ENCODE measurements around the gene DOCK2. TPM values are rescaled to one million over a fixed set of nuclear protein-coding genes. Genes with fewer than 3 reads are reported as not detected.

The DOCK2 gene
- total RNA-seq, 2 experiments from 2014 or later = 192 to 203 TPM

DNA sequence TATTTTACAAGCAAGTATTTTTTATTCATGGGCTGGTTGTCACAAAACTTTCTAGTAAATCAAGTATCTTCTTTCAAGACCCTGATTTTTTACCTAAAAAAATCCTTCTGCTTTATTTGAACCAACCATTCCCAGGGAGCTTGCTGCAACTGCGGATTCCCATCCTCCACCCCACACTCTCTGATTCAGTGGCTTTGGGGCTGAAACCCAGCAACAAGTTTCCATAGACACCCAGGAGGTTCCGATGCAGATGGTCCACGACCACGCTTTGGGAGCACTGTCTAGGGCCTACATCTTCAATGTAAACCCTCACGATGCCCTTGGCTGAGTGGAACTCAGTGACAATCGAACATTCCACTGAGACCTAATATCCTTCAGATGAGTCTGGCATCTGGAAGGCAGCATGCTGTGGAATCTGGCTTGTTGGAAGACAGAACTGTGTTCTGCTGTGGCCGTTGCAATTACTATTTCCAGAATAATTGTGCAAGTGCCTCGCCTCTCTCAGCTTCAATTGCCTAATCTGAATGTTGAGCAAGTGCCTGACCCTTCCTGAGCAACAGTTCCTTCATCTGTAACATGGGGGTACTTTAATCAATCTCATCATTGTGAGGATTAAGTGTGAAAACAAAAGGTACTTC lies 238.1 kb downstream of the DOCK2 start:
- no peak overlapping the region for H3K27ac Mint-ChIP-seq
- H3K36me3 Mint-ChIP-seq (ENCODE audit: low read depth) = peaks cover 11% of the 10 kb centered on the region
- H3K4me3 Mint-ChIP-seq = no peak overlapping the region
- intact Hi-C loops (cut with micrococcal nuclease) = no loop called here
- H3K4me1 Mint-ChIP-seq (ENCODE audit: low read depth) = peaks cover 5% of the 10 kb centered on the region
- CTCF ChIA-PET = no interaction called here
- no peaks in the 10 kb centered on the region for H3K27me3 Mint-ChIP-seq (ENCODE audit: low read depth)
- no peaks in the 10 kb centered on the region for H3K9me3 Mint-ChIP-seq
- DNase-seq = no peak

DNA sequence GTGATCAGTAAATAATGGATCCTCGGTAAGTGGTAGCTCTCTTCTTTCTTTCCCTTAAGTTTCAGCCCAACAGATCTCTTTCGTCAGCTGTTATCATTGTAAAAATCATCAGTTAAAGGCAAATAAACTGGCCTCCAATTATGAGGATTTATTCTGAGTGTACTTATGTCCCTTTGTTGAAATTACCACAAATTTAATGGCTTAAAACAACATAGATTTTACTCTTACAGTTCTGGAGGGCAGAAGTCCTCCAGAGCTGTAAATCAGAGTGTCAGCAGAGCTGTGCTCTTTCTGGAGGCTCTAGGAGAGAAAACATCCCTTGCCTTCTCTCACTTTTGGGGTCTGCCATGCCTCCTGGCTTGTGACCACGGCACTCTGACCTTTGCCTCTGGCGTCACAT lies 238.7 kb downstream of the DOCK2 start:
- no peaks in the 10 kb centered on the region for H3K27me3 Mint-ChIP-seq (ENCODE audit: low read depth)
- no peaks in the 10 kb centered on the region for H3K9me3 Mint-ChIP-seq
- CTCF ChIA-PET = no interaction called here
- H3K27ac Mint-ChIP-seq = no peak overlapping the region
- intact Hi-C loops (cut with micrococcal nuclease) = no loop called here
- no peak overlapping the region for H3K4me3 Mint-ChIP-seq
- no peak for DNase-seq
- H3K4me1 Mint-ChIP-seq (ENCODE audit: low read depth) = peaks cover 5% of the 10 kb centered on the region
- H3K36me3 Mint-ChIP-seq (ENCODE audit: low read depth) = peaks cover 11% of the 10 kb centered on the region

DNA sequence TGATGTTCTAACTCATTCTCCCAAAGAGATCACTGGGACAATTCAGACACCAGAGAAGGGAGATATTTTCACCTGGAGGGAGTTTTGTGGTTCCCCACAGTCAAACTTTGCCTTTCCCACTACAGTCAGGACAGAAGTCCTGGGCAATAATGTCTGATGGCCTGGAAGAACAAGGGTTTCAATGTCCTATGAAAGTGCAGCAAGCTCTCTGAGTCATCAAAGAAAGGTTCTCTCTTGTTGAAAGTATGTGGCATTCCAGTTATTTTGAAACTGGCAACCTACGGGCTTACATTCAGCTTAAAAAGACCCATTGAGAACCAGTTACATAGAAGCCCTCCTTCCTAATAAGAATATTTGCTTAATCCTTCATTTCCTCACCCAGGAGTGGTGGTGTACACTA lies 239.3 kb downstream of the DOCK2 start:
- intact Hi-C loops (cut with micrococcal nuclease) = no loop called here
- Mint-ChIP-seq H3K4me1 (ENCODE audit: low read depth) (peaks cover 5% of the 10 kb centered on the region), H3K27me3 (ENCODE audit: low read depth) (no peaks in the 10 kb centered on the region), H3K36me3 (ENCODE audit: low read depth) (peaks cover 11% of the 10 kb centered on the region), H3K9me3 (no peaks in the 10 kb centered on the region), H3K27ac (no peak overlapping the region), H3K4me3 (no peak overlapping the region)
- DNase-seq = no peak
- CTCF ChIA-PET = no interaction called here

DNA sequence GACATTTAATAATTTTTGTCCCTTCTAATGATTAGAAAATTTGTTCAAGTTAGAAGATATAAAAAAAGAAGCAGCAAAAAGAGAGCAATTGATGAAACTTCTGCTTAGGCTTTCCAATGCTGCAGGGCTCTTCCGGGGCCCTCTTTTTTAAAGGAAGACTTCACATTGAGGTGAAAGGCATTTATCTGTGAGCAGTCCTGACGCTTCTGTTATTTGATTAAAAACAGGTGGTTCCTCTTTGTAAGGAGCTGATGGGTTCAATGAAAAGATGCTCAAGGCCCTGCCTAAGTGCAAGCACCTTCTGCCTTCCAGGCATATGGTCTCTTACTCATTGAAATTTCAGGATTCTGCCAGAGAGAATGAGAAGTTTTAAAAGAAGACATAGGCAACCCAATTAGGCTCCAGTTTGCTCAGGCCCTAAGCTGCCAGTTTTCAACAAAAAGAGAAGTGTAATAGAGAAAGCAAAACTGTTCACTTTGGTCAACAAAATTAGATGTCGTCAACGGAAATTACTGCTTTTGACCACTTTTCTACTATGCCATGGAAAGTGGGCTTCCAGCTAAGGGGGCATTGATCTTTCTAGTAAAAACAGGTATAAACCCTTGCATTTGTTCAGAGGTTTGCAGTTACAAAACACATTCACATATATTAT lies 243.1 kb downstream of the DOCK2 start:
- Mint-ChIP-seq H3K4me3 (no peak overlapping the region), H3K4me1 (ENCODE audit: low read depth) (peaks cover 5% of the 10 kb centered on the region), H3K9me3 (no peaks in the 10 kb centered on the region), H3K27ac (no peak overlapping the region), H3K36me3 (ENCODE audit: low read depth) (peaks cover 20% of the 10 kb centered on the region), H3K27me3 (ENCODE audit: low read depth) (no peaks in the 10 kb centered on the region)
- no peak for DNase-seq
- CTCF ChIA-PET = no interaction called here
- intact Hi-C loops (cut with micrococcal nuclease) = no loop called here

DNA sequence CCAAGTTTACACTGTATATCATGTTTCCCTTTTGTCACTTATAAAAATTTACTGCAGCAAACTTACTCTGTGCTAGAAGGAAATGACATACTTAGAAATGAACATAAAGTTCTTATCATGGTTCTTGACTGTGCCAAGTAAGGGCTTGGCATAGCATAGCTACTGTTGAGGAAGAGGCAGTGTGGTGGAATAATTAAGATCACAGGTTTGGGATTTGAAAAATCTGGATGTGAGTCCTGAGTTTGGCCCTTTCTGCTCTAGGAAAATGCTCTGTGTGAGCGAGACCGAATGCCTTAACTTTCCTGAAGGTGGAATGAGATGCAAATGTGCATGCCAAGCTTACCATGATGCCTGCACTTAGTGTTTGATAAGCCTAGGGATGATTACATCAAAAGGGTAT lies 243.7 kb downstream of the DOCK2 start:
- CTCF ChIA-PET = no interaction called here
- Mint-ChIP-seq H3K27me3 (ENCODE audit: low read depth) (no peaks in the 10 kb centered on the region), H3K4me1 (ENCODE audit: low read depth) (peaks cover 5% of the 10 kb centered on the region), H3K36me3 (ENCODE audit: low read depth) (peaks cover 20% of the 10 kb centered on the region), H3K4me3 (no peak overlapping the region), H3K27ac (no peak overlapping the region), H3K9me3 (no peaks in the 10 kb centered on the region)
- no peak for DNase-seq
- intact Hi-C loops (cut with micrococcal nuclease) = no loop called here

DNA sequence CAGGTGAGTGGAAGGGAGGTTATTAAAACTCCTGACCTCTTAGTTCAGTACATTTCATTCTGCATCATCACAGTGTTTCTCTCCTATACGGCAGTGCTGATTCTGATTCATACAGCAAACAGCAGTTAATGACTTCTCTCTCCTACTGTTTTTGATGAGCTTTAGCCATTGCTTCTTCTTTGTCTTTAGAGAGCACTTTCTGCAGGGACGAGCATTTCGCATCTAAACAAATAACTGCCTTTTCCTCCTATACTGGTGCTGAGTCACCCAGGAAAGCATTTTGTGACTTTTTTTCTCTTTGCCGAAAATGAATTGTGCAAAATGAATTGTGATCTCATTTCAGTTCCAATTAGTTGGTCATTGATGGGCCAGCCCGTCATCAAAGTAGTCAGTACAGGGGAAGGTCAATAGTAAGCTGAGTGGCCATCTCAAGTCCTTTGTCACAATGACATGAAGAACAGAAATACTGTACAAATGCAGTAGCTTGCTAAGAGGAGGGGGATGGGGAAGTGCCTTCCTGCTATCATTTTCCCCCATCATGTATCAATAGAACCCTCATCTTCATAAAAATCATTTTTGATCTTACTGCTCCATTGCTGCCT lies 244.7 kb downstream of the DOCK2 start:
- Mint-ChIP-seq H3K4me1 (ENCODE audit: low read depth) (no peaks in the 10 kb centered on the region), H3K4me3 (no peak overlapping the region), H3K27ac (no peak overlapping the region), H3K36me3 (ENCODE audit: low read depth) (peaks cover 20% of the 10 kb centered on the region), H3K9me3 (no peaks in the 10 kb centered on the region), H3K27me3 (ENCODE audit: low read depth) (no peaks in the 10 kb centered on the region)
- intact Hi-C loops (cut with micrococcal nuclease) = no loop called here
- DNase-seq = no peak
- CTCF ChIA-PET = no interaction called here

DNA sequence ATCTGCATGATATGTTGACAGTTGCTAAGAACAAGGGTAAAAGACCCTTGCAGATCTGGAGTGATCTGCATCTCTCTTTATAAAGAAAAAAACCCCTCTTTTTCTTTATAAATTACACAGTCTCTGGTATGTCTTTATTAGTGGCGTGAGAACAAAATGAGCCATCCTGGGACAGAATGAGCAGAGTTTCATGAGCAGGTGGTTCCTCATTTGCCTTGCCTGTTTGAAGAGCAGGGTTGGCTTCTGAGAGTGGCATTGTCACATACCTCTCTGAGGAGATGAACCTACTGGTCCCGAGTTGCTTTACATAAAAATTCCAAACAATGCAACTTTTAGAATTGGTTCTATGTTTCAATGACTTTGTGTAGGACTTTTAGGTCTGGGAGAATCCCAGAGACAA lies 249.0 kb downstream of the DOCK2 start:
- Mint-ChIP-seq H3K27me3 (ENCODE audit: low read depth) (no peaks in the 10 kb centered on the region), H3K9me3 (no peaks in the 10 kb centered on the region), H3K4me1 (ENCODE audit: low read depth) (no peaks in the 10 kb centered on the region), H3K36me3 (ENCODE audit: low read depth) (peaks cover 13% of the 10 kb centered on the region), H3K4me3 (no peak overlapping the region), H3K27ac (no peak overlapping the region)
- intact Hi-C loops (cut with micrococcal nuclease) = no loop called here
- CTCF ChIA-PET = no interaction called here
- DNase-seq = no peak

DNA sequence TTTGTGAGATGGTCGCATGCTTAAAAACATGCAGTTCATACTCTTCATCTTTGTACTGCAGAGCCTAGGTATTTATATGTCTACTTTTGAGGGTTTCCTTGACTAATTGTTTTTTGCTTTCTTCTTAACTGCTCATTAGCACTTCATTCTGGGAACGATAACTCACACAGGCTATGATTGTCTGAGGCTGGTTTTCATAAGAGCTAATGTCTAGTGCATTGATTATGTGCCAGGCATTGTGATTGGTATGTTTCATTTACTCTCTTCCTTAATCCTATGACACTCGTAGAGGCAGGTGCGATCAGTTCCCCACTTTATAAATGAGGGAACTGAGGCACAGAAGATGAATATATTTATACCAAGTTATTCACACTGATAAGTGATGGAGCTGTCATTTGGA lies 249.6 kb downstream of the DOCK2 start:
- CTCF ChIA-PET = no interaction called here
- Mint-ChIP-seq H3K4me1 (ENCODE audit: low read depth) (no peaks in the 10 kb centered on the region), H3K4me3 (no peak overlapping the region), H3K27me3 (ENCODE audit: low read depth) (no peaks in the 10 kb centered on the region), H3K36me3 (ENCODE audit: low read depth) (peaks cover 13% of the 10 kb centered on the region), H3K9me3 (no peaks in the 10 kb centered on the region), H3K27ac (no peak overlapping the region)
- no peak for DNase-seq
- intact Hi-C loops (cut with micrococcal nuclease) = no loop called here

DNA sequence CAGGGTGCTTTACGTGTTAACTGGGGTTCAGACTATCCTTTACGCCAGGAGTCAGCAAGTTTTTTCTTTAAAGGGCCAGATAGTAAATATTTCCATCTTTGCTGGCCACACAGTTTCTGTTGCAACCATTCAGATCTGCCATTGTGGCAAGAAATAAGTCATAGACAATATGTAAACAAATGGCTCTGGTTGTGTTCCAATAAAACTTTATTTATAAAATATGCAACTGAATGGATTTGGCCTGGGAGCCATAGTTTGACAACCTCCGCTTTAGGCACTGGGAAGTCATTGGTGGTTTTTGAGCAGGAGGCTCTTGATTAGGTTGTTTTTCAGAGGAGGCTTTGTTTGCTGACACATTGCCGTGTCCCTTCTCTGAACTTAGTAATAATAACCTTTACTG lies 252.5 kb downstream of the DOCK2 start:
- CTCF ChIA-PET = no interaction called here
- Mint-ChIP-seq H3K9me3 (no peaks in the 10 kb centered on the region), H3K4me3 (no peak overlapping the region)

DNA sequence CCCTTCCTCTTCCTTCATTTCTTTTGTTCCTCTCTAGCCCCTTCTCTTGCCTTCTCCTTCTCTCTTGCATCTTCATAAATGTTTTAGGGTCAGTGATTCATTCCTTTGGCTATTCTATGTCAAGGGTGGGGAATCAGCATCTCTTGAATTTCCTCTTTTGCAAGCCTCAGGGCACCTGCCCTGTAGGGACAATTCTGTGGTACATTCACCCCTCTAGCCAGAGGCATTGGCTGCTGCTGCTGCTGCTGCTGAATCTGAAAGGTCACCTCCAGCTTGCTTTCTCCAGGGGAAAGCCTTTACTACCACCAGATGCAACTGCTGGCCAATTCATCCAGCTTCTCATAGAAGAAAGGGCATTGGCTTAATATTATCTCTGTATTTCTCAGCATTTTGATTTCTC lies 255.9 kb downstream of the DOCK2 start:
- Mint-ChIP-seq H3K4me1 (ENCODE audit: low read depth) (peaks cover 3% of the 10 kb centered on the region), H3K9me3 (no peaks in the 10 kb centered on the region), H3K36me3 (ENCODE audit: low read depth) (peaks cover 9% of the 10 kb centered on the region), H3K27ac (no peak overlapping the region), H3K4me3 (no peak overlapping the region), H3K27me3 (ENCODE audit: low read depth) (no peaks in the 10 kb centered on the region)
- intact Hi-C loops (cut with micrococcal nuclease) = no loop called here
- no peak for DNase-seq
- CTCF ChIA-PET = interaction anchor here (0.6 kb wide), 1 partner anchor 10 kb away, joined by 4 read pairs; no protein-coding TSS in a partner anchor

More for the DNA sequence above, 252.5 kb downstream of the DOCK2 start:
- no peaks in the 10 kb centered on the region for H3K27me3 Mint-ChIP-seq (ENCODE audit: low read depth)
- no peak for DNase-seq
- peaks cover 6% of the 10 kb centered on the region for H3K36me3 Mint-ChIP-seq (ENCODE audit: low read depth)
- intact Hi-C loops (cut with micrococcal nuclease) = no loop called here
- H3K27ac Mint-ChIP-seq = no peak overlapping the region
- no peaks in the 10 kb centered on the region for H3K4me1 Mint-ChIP-seq (ENCODE audit: low read depth)

DNA sequence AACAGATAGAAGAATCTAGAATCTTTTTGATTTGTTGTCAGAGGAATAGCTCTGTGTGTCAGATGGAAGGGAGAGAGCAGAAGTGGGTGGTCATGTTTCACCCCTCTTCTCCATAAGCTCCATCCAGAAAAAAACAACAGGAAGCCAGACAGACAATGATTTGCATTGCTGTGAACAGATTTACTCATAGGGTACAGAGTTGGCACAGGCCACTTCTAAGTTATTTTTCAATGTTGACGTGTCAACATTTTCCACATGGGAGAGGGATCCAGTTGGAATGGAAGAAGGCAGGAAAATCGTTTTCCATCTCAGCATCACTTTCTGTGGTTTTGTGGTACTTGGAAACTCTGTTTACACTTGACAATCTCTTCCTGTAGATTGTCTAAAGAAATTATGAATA lies 256.5 kb downstream of the DOCK2 start:
- Mint-ChIP-seq H3K36me3 (ENCODE audit: low read depth) (peaks cover 11% of the 10 kb centered on the region), H3K27me3 (ENCODE audit: low read depth) (no peaks in the 10 kb centered on the region), H3K9me3 (no peaks in the 10 kb centered on the region), H3K27ac (no peak overlapping the region), H3K4me1 (ENCODE audit: low read depth) (peaks cover 3% of the 10 kb centered on the region), H3K4me3 (no peak overlapping the region)
- intact Hi-C loops (cut with micrococcal nuclease) = no loop called here
- CTCF ChIA-PET = interaction anchor here (0.6 kb wide), 1 partner anchor 10 kb away, joined by 4 read pairs; no protein-coding TSS in a partner anchor
- no peak for DNase-seq

DNA sequence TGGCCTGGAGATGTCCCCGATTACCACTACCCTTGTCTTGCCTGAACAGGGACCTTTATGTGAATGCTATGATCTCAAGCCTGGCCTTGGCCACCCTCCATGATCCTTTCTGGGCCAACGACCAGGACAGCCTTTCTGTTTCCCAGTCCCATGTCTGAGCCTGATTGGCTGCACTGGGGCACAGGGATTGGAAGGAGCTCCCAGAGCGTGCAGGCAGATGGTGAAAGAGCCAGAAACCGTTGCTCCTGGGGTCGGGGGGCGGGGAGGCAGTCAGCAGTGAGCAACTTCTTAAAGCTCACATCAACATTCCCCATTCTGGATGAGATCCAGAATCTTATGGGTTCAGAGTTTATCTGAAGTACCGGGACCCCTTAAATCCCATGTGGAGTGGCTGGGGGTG lies 258.9 kb downstream of the DOCK2 start:
- CTCF ChIA-PET = no interaction called here
- H3K36me3 Mint-ChIP-seq (ENCODE audit: low read depth) = peaks cover 13% of the 10 kb centered on the region
- no peak overlapping the region for H3K4me3 Mint-ChIP-seq
- H3K4me1 Mint-ChIP-seq (ENCODE audit: low read depth) = peaks cover 3% of the 10 kb centered on the region
- H3K9me3 Mint-ChIP-seq = no peaks in the 10 kb centered on the region
- no peaks in the 10 kb centered on the region for H3K27me3 Mint-ChIP-seq (ENCODE audit: low read depth)
- no peak overlapping the region for H3K27ac Mint-ChIP-seq
- no peak for DNase-seq
- intact Hi-C loops (cut with micrococcal nuclease) = no loop called here

DNA sequence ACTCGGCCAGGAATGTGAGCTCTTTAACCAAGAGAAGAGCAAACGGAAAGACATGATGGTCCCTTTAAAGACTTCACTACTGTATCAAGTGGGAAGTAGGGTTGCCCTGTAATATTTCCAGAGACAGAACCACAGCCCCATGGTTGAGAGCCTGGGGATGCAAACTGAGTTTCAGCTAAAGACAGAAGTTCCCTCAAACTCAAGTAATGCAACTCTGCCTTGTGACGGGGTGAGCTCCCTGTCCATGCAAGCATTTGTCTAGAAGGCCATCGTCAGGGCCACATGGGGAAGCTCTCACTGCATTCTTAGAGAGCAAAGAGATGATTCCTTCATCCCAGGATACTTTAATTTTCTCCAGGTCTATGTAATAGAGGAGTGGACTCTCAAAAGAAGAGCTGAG lies 260.4 kb downstream of the DOCK2 start:
- no peaks in the 10 kb centered on the region for H3K9me3 Mint-ChIP-seq
- CTCF ChIA-PET = interaction anchor here (0.6 kb wide), 1 partner anchor 53 kb away, joined by 4 read pairs; no protein-coding TSS in a partner anchor
- H3K27me3 Mint-ChIP-seq (ENCODE audit: low read depth) = no peaks in the 10 kb centered on the region
- peaks cover 18% of the 10 kb centered on the region for H3K36me3 Mint-ChIP-seq (ENCODE audit: low read depth)
- H3K27ac Mint-ChIP-seq = no peak overlapping the region
- no peak for DNase-seq
- peaks cover 10% of the 10 kb centered on the region for H3K4me1 Mint-ChIP-seq (ENCODE audit: low read depth)
- intact Hi-C loops (cut with micrococcal nuclease) = no loop called here
- no peak overlapping the region for H3K4me3 Mint-ChIP-seq
